HG02571 (cell line): ENCODE results near the gene FSD2.
A peak's percentile ranks its signal among the peaks of the same experiment; 100 is the strongest.
"Not testable (repeated sequence)": the region's sequence is repeated elsewhere in the genome, so short reads cannot be mapped to it uniquely, and the experiment has no call there.

Source experiments
- ATAC-seq: cut with Tn5 transposase; IDR thresholded peaks from one replicate; pipeline ENCODE4 v1.9.1; 2021; ENCODE audit warnings: mild to moderate bottlenecking, moderate library complexity; ENCODE audit not compliant: unreplicated experiment

FSD2 gene

DNA sequence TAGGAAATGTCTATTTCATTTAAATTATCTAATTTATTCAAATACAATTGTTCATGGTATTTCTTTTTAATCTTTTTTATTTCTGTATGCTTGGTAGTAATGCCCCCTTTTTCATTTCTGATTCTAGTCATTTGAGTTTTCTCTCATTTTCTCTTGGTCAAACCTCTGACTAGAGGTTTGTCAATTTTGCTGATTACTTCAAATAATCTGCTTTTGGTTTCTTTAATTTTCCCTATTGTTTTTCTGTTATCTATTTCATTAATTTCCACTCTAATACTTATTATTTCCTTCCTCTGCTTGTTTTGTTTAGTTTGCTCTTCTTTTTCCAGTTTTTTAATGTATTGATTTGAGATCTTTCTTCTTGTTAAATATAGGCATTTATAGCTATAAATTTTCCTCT, 12.1 kb downstream of the FSD2 start:
- ATAC-seq, result no peak

- no peak for ATAC-seq
These were observed 13.8 kb downstream of the FSD2 start for GRCh38 chr15:82792068-82792467.

DNA sequence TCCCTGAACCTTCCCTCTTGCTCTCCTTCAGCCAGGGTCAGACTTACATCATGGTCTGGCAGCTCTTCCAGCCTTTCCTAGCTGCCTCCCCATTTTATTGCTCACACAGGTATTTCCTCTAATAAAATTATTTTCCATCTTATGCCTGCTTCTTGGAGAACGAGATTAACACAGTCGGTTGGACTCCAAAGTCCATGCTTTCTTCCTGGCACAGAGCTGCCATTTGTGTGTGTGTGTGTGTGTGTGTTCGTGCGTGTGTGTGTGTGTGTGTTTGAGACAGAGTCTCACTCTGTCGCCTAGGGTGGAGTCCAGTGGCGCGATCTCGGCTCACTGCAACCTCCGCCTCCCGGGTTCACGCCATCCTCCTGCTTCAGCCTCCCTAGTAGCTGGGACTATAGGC, 15.5 kb downstream of the FSD2 start:
- no peak for ATAC-seq

- no peak for ATAC-seq
These were observed 16.4 kb downstream of the FSD2 start for GRCh38 chr15:82789491-82789890.

DNA sequence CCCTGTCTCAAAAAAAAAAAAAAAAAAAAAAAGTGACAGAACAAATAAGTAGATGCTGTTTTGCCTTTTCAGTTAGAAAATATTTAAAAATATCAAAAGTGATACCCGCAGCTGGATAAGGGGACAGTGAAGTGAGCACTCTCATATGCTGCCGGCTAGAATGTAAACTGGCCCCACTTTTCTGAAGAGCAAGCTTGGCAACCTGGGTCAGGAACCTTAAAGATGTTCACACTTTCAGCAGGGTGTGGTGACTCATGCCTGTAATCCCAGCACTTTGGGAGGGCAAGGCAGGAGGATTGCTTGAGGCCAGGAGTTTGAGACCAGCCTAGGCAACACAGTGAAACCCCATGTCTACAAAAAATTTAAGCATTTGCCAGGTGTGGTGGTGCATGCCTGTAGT, 17.4 kb downstream of the FSD2 start:
- no peak for ATAC-seq

DNA sequence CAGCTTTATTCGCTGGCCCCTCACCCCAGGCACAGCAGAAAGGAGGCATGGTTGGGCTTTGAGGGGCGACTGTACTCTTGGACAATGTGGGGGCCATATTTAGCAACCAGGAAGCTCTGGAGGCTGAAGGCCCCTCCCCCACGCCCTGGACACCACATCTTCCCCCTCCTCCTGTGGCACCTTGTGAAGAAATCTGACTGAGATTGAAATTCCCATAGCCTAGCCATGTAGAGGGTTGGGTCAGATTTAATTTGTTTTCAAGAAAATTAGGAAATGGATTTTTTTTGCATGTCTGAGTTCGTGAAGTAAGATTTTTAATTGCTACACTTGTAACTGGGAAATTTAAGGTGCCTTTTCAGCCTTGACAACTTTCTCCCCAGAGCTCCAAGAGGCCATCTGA, 24.5 kb downstream of the FSD2 start:
- no peak for ATAC-seq

- no peak for ATAC-seq
These were observed 27.1 kb downstream of the FSD2 start for GRCh38 chr15:82778755-82779154.

- ATAC-seq, result no peak
These were observed 31.4 kb downstream of the FSD2 start for GRCh38 chr15:82774496-82774895.

- no peak for ATAC-seq
These were observed 33.9 kb downstream of the FSD2 start for GRCh38 chr15:82771789-82772607.

DNA sequence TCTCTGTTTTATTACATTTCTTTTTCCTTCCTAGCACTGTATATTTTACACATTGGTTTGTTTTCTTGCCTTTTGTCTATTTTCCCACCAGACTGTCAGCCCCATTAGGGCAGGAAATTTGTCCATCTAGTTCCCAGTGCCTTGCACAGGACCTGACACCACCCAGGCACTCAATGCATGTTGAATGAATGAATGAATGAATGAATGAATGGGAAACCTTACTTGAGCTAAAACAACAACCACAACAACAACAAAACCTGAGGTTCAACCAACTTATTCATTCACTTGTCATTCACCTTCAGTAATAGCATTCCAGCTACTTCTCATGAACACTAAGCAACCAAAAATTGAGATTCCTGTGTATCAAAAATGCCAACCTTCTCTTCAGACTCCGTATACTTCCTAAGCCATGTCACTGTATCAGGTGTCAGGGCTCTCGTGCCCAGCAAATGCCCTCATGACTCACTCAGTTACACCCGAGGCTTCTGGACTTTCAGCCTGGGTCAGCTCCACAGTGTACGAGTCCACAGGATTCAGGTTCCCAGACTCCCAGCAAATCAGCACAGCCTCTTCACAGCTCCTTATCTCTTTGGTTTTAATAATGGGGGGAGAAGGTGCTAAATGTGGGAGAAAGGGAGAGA, 37.3 kb downstream of the FSD2 start:
- ATAC-seq, result no peak

DNA sequence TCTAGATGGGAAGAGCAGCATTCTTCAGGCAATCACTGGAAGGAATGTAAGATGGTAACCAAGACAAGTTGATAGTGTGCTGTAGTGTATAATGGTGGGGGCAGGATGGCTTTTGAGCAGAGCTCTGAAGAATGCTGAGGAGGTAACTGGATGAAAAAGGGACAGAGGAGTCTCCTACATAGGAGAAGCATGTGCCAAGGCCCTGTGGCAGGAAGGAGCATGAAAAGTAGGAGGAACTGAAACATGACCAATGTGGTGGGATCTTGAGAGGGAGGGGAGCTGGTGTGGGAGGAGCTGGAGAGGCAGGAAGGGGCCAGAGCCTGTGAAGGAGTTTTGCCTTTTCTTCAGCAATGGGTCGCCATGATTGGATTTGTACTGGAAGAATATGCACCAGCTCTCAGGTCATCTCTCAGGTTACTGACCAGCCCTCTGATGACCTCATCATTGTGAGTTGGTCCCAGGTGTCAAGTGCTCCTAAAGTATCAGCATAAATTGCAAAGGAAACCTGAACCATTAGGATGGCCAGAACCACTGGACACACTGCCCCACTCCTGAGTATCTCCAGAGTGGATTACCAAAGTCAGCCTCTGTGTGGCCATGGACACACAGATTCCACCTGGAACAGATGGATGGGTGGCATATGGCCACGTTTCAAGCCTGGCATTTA, 38.6 kb downstream of the FSD2 start:
- ATAC-seq, result no peak

GRCh38 chr15:82766201-82766600, 39.7 kb downstream of the FSD2 start:
- not testable (repeated sequence) for ATAC-seq

- ATAC-seq, result no peak
These were observed 41.1 kb downstream of the FSD2 start for GRCh38 chr15:82764740-82765139.

- no peak for ATAC-seq
These were observed 41.8 kb downstream of the FSD2 start for GRCh38 chr15:82764117-82764490.

GRCh38 chr15:82763361-82764116, 42.3 kb downstream of the FSD2 start:
- ATAC-seq, result no peak

- no peak for ATAC-seq
These were observed 54.6 kb downstream of the FSD2 start for GRCh38 chr15:82751308-82751707.

- ATAC-seq, result peak; percentile 29
These were observed 55.1 kb downstream of the FSD2 start for GRCh38 chr15:82750831-82751180.

GRCh38 chr15:82749951-82750830, 55.7 kb downstream of the FSD2 start:
- peak; percentile 91 for ATAC-seq

DNA sequence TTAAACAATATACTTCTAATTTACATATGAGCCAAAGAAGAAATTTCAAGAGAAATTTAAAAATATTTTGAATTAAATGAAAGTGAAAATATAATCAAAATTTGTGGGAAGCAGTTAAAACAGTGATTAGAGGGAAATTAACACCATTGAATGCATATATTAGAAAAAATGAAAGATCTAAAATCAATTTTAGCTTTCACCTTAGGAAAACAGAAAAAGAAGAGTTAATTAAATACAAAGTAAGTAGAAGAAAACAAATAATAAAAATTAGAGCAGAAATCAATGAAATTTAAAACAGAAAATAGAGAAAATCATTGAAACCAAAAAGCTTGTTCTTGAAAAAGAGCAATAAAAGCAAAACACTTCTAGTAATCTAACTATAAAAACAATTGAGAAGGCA, 57.6 kb downstream of the FSD2 start:
- no peak for ATAC-seq

GRCh38 chr15:82743810-82744209, 62.1 kb downstream of the FSD2 start:
- no peak for ATAC-seq
